Stomach (tissue), 9 donors: ENCODE data around the gene SYNE2. TPM values are rescaled to one million over a fixed set of nuclear protein-coding genes. Genes with fewer than 3 reads are reported as not detected.
A peak's percentile ranks its signal among the peaks of the same experiment; 100 is the strongest.

Experiments
- DNase-seq, 2 donors: peaks; one replicate each; pipeline versions ENCODE4 v3.0.0 to v3.0.0-alpha.2; 2013 to 2019
- H3K27ac ChIP-seq, 5 donors: fragments of 200-600 bp in 4 of 5; sonication (generic) in 4 of 5; one replicate each; pipeline ENCODE4 v1.5.1; 2013 to 2019; ENCODE audit warnings: mild to moderate bottlenecking in 1 of 5, moderate library complexity in 1 of 5
- H3K27me3 ChIP-seq, 3 donors: fragments of 200-600 bp; sonication (generic); one replicate each; pipeline ENCODE4 v1.5.1; 2017 to 2019; ENCODE audit warnings: mixed run types in 1 of 3
- H3K36me3 ChIP-seq, 4 donors: fragments of 200-600 bp; sonication (generic); 1 replicate in 3 of 4; 2 replicates in 1 of 4; pipeline ENCODE4 v1.5.1; 2016 to 2019
- H3K4me1 ChIP-seq, 4 donors: fragments of 200-600 bp; sonication (generic); one replicate each; pipeline ENCODE4 v1.5.1; 2016 to 2019
- H3K4me3 ChIP-seq, 4 donors: fragments of 200-600 bp; sonication (generic) in 3 of 4; one replicate each; pipeline ENCODE4 v1.5.1; 2016 to 2019; ENCODE audit warnings: mild to moderate bottlenecking in 1 of 4
- H3K9me3 ChIP-seq, 4 donors: fragments of 200-600 bp; sonication (generic); one replicate each; pipeline ENCODE4 v1.5.1; 2016 to 2019
- CTCF ChIP-seq, 7 experiments: fragments of 450-650 bp in 4 of 7; fragments of 200-600 bp in 3 of 7; sonication (generic) in 3 of 7; IDR thresholded peaks; one replicate each; pipeline ENCODE4 v1.5.1; 2016 to 2019; ENCODE audit warnings: antibody characterized with exemption in 7 of 7, control low read depth in 2 of 7, mild to moderate bottlenecking in 1 of 7
- EP300 ChIP-seq: sonication (generic); formaldehyde crosslinking; IDR thresholded peaks from one replicate; pipeline ENCODE4 v1.6.1; 2017; ENCODE audit warnings: antibody characterized with exemption
- POLR2A ChIP-seq, 4 donors: fragments of 450-650 bp; IDR thresholded peaks; one replicate each; pipeline ENCODE4 v1.6.1; 2016; ENCODE audit warnings: antibody characterized with exemption in 4 of 4, control low read depth in 2 of 4, mild to moderate bottlenecking in 1 of 4, moderate library complexity in 1 of 4
- POLR2AphosphoS5 ChIP-seq, 3 donors: sonication (generic); formaldehyde crosslinking; IDR thresholded peaks; one replicate each; pipeline ENCODE4 v1.6.1; 2016; ENCODE audit warnings: antibody characterized with exemption in 3 of 3
- WGBS, 5 donors: extraction: QIAGEN DNeasy Blood & Tissue Kit in 3 of 5; methylation state at CpG; one replicate each; pipeline versions ENCODE4 v1.1.5 to v1.1.7; 2013 to 2018; 5-methylcytosine and 5-hydroxymethylcytosine counted together
- intact Hi-C: fragments of 100-400 bp; cut with DNase I; formaldehyde crosslinking; loops from one replicate; pipeline ENCODE4 v1.15.1; 2023; ENCODE audit warnings: low total_unique reads
- polyA plus RNA-seq, 3 donors: library from polyadenylated mRNA; stranded (reverse); fragments of 200-250 nt; gene quantifications; one replicate each; pipeline ENCODE4 v1.2.3, GENCODE V29; 2013
- small RNA-seq, 4 donors: library from RNA; depleted of rRNA; stranded (forward); fragments of <200 nt; gene quantifications; one replicate each; pipeline ENCODE3, GENCODE V24; 2016
- total RNA-seq, 5 donors: library from RNA; depleted of rRNA; stranded (reverse); fragments of >200 nt; gene quantifications; one replicate each; pipeline versions ENCODE4 v1.1.0 to v1.2.3, GENCODE V29; 2014 to 2016
- donor health status: healthy with polysubstance abuse.
- donor health status: Bipolar disorder and iron deficiency.
- donor health status: healthy.

The SYNE2 gene
- total and polyA plus RNA-seq, 8 donors, result 14.4 to 280 (median 120) TPM

DNA sequence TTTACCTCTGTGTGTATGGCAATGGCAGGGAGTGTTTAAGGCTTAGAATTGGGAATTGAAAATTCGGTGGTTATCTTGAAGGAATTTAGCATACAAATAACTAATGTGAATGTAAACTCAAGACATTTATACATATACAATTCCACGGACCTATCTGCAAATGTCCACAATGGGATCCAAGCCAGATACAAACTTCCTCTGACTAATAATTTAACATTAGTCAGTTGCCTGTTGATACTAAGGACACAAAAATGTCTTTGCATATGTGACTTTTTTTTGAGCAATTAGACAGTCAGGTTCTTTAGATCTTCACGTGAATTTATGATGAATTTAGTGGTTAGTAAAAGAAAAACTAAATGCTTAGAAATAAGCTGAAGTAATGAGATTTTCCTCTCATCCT, 400.9 kb downstream of the SYNE2 start:
- WGBS, 5 donors, result 17 to 48% (median 25%) methylated on average over 3 of the region's 3 CpGs
- H3K27me3 ChIP-seq, result no peaks in the 10 kb centered on the region
- H3K36me3 ChIP-seq, result no peaks in the 10 kb centered on the region
- no peaks in the 10 kb centered on the region for H3K4me1 ChIP-seq
- no peaks in the 10 kb centered on the region for H3K9me3 ChIP-seq
- TF ChIP-seq CTCF (IDR thresholded peaks at IDR 0.05) (no peak), POLR2AphosphoS5 (IDR thresholded peaks at IDR 0.05) (peak in 1 of 3 donors; percentile 8), POLR2A (IDR thresholded peaks at IDR 0.05) (no peak), EP300 (no peak)
- no peak overlapping the region for H3K4me3 ChIP-seq
- DNase-seq, result no peak
- intact Hi-C loops, result no loop called here
- no peak overlapping the region for H3K27ac ChIP-seq

- TF ChIP-seq POLR2AphosphoS5 (IDR thresholded peaks at IDR 0.05), result no peak
- TF ChIP-seq POLR2A (IDR thresholded peaks at IDR 0.05), result no peak
- no peak overlapping the region for H3K4me3 ChIP-seq
- no peak for DNase-seq
Observed at GRCh38 chr14:64255756-64256155, 403.0 kb downstream of the SYNE2 start.

GRCh38 chr14:64260418-64260817, 407.6 kb downstream of the SYNE2 start:
- H3K27me3 ChIP-seq, result no peaks in the 10 kb centered on the region
- H3K9me3 ChIP-seq, result no peaks in the 10 kb centered on the region
- no peaks in the 10 kb centered on the region for H3K36me3 ChIP-seq
- no peak for DNase-seq
- no peak overlapping the region for H3K4me3 ChIP-seq
- no peak for TF ChIP-seq CTCF (IDR thresholded peaks at IDR 0.05)
- no peak for TF ChIP-seq POLR2AphosphoS5 (IDR thresholded peaks at IDR 0.05)
- no peak for TF ChIP-seq POLR2A (IDR thresholded peaks at IDR 0.05)
- no peak for TF ChIP-seq EP300
- no peak overlapping the region for H3K27ac ChIP-seq
- WGBS, 5 donors, result 94 to 98% (median 95%) methylated on average over 20 to 21 of the region's 21 CpGs
- no peaks in the 10 kb centered on the region for H3K4me1 ChIP-seq
- intact Hi-C loops, result no loop called here

More at GRCh38 chr14:64255756-64256155, 403.0 kb downstream of the SYNE2 start:
- H3K36me3 ChIP-seq, result no peaks in the 10 kb centered on the region
- H3K9me3 ChIP-seq, result no peaks in the 10 kb centered on the region
- intact Hi-C loops, result no loop called here
- H3K4me1 ChIP-seq, result no peaks in the 10 kb centered on the region
- no peak overlapping the region for H3K27ac ChIP-seq
- no peaks in the 10 kb centered on the region for H3K27me3 ChIP-seq
- WGBS, 5 donors, result 77 to 100% (median 96%) methylated on average over 1 of the region's 1 CpG

DNA sequence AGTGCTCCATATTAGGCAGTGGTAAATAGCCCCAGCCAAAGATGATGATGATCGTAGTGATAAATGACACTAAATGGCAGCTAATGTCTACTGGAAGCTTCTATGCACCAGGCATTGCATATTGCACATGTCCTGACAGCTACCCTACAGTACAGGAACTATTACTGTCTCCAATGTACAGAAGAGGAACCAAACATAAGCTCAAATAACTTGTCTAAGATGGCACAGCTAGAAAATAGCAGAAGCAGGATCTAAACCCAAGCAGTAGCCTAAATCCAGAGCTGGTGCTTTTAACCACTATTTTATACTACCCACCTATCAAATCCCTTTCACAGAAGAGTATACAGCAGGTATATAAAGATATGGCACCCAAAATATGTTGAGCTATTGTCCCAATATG, 412.4 kb downstream of the SYNE2 start:
- Histone ChIP-seq H3K4me1 (no peaks in the 10 kb centered on the region), H3K9me3 (no peaks in the 10 kb centered on the region), H3K27me3 (no peaks in the 10 kb centered on the region), H3K27ac (no peak overlapping the region), H3K4me3 (no peak overlapping the region), H3K36me3 (no peaks in the 10 kb centered on the region)
- 89 to 100% (median 95%) methylated on average over 1 of the region's 1 CpG for WGBS, 5 donors
- intact Hi-C loops, result no loop called here
- no peak for DNase-seq
- no peak for TF ChIP-seq EP300

- Histone ChIP-seq H3K4me3 (no peak overlapping the region), H3K36me3 (no peaks in the 10 kb centered on the region), H3K9me3 (no peaks in the 10 kb centered on the region), H3K27ac (no peak overlapping the region), H3K4me1 (no peaks in the 10 kb centered on the region), H3K27me3 (no peaks in the 10 kb centered on the region)
- 48 to 60% (median 51%) methylated on average over 2 of the region's 2 CpGs for WGBS, 5 donors
- no peak for DNase-seq
- intact Hi-C loops, result no loop called here
- TF ChIP-seq EP300, result no peak
- TF ChIP-seq POLR2AphosphoS5 (IDR thresholded peaks at IDR 0.05), result no peak
Observed at GRCh38 chr14:64266239-64266638, 413.4 kb downstream of the SYNE2 start.

GRCh38 chr14:64272019-64272418, 419.2 kb downstream of the SYNE2 start:
- Histone ChIP-seq H3K4me3 (no peak overlapping the region), H3K27ac (no peak overlapping the region), H3K36me3 (no peaks in the 10 kb centered on the region), H3K4me1 (no peaks in the 10 kb centered on the region), H3K9me3 (no peaks in the 10 kb centered on the region), H3K27me3 (no peaks in the 10 kb centered on the region)
- intact Hi-C loops, result no loop called here
- TF ChIP-seq POLR2A (IDR thresholded peaks at IDR 0.05), result no peak
- no peak for TF ChIP-seq EP300
- no peak for TF ChIP-seq CTCF (IDR thresholded peaks at IDR 0.05)
- TF ChIP-seq POLR2AphosphoS5 (IDR thresholded peaks at IDR 0.05), result no peak
- DNase-seq, result no peak

Small RNA genes lying within 50 kb of the gene (small RNA-seq; reads per million reads assigned to genes)
- gene MIR548H1 (0 reads per million in 4 donors), gene RF00019 (0 reads per million in 4 donors), gene RPS28P1 (0 reads per million in 4 donors)

Other genes with a start within 250 kb of the SYNE2 start
- gene WDR89, start 211.1 kb upstream of the SYNE2 start, total RNA-seq, result 10 to 100 TPM in 1 of 5 donors, 1 to 10 TPM in 2, under 1 TPM in 2; 0.29 to 15.4 (median 2.3) TPM
- 1 to 10 TPM; 4.1 to 5.5 (median 4.2) TPM for gene WDR89, start 211.1 kb upstream of the SYNE2 start, polyA plus RNA-seq
- 10 to 100 TPM; 13.2 to 37.7 (median 23.5) TPM for gene SGPP1, start 124.9 kb upstream of the SYNE2 start, total RNA-seq
- 1 to 10 TPM; 2.7 to 5.6 (median 3.2) TPM for gene SGPP1, start 124.9 kb upstream of the SYNE2 start, polyA plus RNA-seq